GM11168 (cell line): ENCODE measurements around the gene FURIN.
"Not testable (repeated sequence)": the region's sequence is repeated elsewhere in the genome, so short reads cannot be mapped to it uniquely, and the experiment has no call there.

Experiments
- in situ Hi-C: fragments of 300-500 bp; cut with MboI; formaldehyde crosslinking; loops from one replicate; pipeline ENCODE4 v1.12.0; 2022; ENCODE audit warnings: low sequenced_read_pairs; ENCODE audit not compliant: unreplicated experiment

Gene FURIN

DNA sequence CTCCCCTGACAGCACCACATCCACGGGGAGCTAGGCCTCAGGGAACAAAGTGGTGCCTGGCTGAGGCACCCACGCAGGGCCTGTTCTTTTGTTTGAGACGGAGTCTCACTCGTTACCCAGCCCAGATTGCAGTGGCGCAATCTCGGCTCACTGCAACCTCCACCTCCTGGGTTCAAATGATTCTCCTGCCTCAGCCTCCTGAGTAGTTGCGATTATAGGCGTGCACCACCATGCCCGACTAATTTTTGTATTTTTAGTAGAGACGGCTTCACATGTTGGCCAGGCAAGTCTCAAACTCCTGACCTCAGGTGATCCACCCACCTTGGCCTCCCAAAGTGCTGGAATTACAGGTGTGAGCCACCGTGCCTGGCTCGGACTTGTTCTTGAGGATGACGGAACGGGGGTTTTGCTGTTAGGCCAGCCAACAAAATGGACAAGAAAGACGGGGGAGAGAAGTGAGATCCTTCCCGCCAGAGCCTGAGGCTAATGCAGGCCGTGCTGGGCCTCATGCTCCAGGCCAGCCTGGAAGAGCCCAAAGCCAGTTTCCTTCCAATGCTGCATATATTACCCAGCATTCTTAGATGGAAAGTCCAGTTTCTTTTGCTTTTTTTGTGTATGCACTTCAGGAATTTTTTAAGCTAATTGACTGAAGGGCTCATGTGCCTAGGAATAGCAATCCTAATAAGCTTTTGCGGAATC, 28.1 kb upstream of the FURIN start:
- in situ Hi-C loops: no loop called here

DNA sequence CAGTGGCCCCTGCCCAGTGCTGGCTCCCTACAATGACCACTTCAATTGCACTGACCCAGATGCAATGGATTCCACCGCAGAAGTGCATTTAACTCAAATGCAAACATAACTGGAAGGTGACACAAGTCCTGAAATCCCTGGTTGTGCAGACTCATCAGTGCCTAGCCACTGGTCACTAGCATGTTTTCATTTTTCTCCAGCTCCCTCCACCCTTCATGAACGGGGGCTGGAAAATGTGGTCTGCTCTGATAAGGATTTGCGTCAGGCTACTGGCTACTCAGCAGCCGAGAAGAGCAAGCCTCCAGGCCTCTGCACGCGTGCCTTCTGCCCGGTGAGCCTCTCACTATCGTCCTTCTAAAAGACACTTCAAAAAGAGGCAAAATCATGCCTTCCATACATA, 27.4 kb upstream of the FURIN start:
- in situ Hi-C loops: no loop called here

DNA sequence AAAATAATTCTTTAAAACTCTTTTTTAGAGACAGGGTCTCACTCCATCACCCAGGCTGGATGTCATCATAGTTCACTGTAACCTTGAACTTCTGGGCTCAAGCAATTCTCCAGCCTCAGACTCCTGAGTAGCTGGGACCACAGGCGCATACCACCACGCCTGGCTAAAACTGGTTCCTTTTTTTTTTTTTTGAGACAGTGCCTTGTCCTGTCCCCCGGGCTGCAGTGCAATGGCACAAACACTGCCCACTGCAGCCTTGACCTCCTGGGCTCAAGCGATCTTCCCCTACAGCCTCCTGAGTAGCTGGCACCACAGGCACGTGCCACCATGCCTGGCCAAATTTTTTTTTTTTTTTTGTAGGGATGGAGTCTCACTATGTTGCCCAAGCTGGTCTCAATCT, 23.7 kb upstream of the FURIN start:
- in situ Hi-C loops: no loop called here

DNA sequence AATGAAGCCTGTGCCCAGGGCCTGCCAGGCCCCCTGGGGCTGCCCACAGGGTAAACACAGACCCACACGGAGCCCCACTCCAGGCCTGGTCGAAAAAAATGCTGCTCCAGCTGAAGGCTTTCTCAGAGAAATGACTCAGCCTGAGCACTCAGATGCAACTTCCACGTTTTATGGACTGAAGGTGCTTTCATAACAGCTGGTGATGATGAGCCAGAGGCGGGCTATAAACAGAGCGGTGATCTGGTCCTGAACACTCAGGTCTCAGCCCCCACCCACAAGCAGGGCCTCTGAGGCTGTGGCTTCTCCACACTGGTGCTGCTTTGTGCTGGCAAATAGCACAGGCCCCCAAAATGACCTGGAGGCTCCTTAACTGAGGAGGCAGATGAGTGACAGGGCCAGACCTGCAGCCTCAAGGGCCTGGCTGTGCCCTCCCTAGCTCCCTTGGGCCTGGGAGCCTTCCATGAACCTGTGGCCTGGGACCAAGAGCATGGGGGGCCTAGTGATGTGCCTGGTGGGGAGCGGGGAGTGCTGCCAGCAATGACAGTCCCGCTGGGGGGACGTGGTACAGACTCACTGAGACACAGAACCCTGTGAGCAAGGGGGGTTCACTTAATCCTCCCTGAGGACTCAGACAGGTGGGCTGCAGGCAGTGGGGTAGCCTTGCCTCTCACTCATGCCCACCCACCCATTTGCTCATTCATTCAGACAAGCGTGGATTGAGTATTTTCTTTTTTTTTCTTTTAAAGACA, 23.0 kb upstream of the FURIN start:
- in situ Hi-C loops: no loop called here

DNA sequence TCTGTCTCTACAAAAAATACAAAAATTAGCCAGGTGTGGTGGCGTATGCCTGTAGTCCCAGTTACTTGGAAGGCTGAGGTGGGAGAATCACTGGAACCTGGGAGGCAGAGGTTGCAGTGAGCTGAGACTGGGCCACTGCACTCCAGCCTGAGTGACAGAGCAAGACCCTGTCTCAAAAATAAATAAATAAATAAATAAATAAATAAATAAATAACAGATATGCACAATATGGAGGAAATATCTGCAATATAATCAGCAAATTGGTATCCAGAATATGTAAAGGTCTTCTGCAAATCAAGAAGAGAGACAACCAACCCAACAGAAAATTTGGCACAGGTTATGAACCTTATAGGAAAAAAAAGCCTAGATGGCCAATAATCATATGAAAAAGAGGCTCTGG, 19.0 kb upstream of the FURIN start:
- in situ Hi-C loops: not testable (repeated sequence)

DNA sequence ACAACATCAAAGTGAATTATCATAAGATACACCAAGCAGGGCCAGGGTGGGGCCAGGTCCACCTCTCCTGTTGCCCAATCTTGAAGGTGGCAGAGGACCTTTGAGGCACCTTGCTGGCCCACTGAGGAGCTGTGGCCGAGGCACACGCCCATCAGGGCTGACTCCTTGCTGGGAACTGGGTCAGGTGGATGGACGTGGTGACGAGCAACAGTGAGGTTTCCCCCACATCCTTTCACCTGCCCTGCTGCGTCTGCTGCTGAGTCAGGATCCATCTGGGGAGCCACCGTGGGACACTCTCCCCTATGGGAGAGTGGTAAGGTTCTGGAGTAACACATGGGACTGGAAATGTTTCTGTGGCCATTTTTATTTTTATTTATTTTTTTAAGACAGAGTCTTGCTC, 17.3 kb upstream of the FURIN start:
- in situ Hi-C loops: no loop called here

DNA sequence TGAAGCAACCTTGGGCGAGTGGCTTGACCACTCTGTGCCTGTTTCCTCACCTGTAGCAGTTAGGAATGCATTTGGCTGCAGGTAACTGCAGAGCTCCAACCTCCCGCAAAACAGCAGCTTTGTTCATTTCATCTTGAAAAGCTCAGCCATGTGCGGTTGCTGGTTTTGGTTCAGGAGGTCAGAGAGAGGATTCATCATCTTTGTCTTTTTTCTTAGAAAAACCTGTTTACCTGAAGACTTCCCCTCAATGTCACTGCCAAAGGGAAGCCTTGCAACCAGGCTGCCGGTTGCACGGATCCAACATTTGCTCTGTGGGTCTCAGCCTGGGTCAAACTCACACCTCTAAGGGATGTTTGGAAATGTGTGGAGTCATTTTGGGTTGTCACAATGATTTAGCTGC, 16.4 kb upstream of the FURIN start:
- in situ Hi-C loops: no loop called here

DNA sequence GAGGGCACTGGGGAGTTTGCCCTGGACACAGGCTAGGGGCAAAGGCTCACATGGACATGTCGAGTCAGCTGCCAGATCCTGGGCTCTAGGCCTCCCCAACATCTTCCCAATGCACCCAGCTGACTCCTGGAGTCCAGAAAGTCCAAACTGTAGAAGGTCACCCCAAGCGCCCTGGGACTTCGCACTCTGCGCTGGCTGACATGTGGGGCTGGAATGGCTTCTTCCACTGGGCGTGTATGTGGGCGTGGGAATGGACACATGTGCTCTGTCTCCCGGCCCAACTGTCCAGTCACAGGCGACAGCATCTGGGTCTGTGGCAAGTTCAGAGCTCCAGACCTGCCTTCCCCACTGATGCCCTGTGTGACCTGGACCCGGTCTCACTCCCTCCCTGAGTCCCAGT, 13.2 kb upstream of the FURIN start:
- in situ Hi-C loops: no loop called here

DNA sequence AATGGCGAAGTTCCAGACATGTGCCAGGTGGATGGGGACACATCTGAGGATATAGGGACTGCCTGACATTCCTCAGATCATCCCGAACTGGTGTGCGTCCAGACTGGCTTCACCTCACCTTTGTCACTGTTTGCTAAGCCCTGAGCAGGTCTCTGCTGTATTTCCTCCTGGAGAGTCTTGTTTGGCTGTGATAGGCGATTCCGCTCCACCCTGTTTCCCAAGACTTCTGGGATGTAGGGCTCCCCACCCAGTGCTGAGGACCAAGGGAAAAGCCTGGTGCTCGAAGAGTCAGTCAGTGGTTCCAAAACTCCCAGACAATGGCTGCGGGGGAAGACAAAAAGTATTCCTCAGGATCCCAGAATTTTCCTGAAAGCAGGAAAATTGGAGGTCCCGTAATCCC, 11.1 kb upstream of the FURIN start:
- in situ Hi-C loops: no loop called here

DNA sequence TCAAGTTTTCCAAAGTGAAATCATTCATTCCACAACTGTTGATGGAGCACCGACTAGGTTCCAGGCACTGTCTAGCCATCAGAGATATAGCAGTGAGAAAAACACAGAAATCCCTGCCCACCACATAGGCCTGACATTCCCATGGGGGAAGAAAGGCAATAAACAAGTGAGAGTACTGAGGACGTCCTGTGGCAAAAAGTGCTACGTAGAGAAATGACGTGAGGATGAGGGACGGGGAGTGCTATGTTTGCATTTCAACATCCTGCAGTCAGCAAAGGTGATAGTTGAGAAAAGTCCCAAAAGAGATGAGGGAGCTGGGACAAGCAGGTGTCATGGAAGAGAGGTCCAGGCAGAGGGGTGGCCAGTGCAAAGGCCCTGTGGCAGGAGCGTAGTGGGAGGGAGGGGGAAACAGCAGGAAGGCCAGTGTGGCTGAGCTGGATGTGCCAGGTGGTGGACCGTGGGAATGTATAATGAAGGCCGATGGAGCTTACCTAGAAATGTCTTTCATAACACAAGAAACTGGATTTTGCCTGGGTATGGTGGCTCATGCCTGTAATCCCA, 10.4 kb upstream of the FURIN start:
- in situ Hi-C loops: no loop called here

DNA sequence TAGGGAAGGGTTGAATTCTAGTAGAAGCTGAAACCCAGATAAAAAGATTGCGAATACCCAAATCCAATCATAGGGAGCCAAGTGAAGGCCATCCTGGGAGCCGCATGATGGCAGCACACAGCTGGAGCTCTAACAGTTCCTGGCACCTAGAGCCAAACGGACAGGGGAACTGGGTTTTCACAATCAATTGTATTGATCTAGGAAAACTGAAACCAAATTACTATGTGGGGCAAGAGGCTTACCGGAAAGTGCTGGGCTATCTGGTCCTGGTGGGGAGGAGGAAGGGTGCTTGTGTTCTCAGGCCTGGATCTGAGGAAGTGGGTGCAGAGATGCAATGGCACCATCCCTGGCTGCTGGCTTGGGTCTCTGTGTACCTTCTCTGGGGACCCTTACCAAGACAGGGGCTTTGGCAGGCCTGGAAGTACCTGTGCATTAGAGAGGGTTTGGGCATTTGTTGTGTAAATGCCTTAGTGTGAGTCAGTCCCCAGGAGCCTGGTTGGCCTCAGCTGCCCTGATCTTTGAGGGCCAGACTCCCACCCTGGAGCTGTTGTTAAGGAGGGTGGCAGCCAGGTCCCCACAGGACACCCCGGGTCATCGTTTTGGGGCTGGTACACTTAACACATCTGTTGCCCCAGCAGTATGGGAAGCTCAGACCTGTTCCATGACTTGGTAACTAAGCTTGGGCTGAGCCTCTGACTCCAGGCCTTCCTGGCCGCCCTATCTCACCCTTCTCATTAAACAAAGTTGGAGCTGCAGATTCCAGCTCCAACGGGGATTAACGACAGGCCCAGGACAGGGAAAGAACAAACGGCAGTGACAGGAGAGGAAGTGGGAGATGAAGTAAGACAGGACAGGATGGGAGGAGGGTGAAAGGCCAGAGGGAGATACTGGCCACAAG, 8.9 kb upstream of the FURIN start:
- in situ Hi-C loops: no loop called here

DNA sequence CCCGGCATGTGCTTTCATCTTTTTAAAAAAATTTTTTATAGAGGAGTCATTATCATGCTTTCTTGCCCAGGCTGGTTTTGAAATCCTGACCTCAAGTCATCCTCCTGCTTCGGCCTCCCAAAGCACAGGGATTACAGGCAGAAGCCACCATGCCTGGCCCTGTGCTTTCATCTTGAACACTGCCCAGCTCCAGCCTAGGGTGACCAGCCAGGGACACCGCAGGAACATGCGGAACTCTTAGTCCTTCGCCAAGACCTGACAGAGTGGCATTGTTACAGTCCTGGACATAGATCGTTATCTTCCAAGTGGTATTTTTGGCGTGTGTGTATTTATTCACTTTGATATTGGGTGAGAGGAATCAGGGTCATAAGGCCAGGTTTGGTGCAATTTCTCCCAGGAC, 7.9 kb upstream of the FURIN start:
- in situ Hi-C loops: no loop called here

DNA sequence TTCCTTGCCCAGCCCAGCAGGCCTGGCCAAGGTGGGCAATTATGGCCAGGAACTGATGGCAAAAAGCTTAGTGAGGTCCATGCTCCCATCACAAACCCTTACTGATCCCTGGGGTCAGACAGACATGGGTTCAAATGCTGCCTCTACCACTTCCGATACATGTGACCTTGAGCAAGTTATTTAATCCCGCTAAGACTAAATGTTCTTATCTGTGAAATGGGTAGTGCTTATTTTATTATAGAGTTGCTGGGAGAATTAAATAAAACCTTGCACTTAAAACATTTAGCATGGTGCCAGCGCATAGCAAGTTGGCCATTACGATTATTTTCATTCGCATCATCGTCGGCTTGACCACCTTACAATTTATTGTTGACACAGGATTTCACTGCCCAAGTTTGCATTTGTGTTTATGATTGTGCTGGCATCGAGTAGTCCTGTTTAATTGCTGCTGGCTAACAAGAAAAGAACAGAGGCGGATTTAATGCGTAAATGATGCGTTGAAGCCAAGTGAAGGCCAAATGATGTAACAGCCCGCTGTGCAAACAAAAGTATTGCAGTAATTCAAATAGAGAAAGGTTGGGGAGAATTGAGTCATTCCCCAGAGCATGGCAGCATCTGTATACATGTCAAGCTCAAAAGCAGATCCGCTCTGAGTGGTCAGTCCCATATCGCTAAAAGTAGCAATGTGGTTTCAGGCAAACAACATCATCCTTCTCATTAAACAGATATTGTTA, 7.3 kb upstream of the FURIN start:
- in situ Hi-C loops: no loop called here

DNA sequence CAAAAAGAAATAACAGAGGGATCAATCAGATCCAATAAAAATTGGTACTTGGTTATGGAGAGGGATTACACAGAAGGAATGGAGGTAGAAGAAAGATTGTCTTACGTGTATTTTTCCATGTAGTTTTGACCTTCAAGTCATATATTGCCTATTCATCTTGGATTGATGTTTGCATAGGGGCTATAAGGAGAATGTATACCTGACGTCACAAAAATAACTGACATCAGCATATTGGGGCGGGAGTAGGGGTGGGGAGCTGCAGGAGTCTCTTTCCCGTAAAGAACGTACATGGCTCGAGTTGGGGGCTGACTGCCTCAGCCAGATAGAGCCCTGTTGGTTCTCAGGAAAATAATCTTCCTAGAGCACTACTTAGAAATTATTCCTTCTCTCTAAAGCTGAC, 5.9 kb upstream of the FURIN start:
- in situ Hi-C loops: no loop called here

DNA sequence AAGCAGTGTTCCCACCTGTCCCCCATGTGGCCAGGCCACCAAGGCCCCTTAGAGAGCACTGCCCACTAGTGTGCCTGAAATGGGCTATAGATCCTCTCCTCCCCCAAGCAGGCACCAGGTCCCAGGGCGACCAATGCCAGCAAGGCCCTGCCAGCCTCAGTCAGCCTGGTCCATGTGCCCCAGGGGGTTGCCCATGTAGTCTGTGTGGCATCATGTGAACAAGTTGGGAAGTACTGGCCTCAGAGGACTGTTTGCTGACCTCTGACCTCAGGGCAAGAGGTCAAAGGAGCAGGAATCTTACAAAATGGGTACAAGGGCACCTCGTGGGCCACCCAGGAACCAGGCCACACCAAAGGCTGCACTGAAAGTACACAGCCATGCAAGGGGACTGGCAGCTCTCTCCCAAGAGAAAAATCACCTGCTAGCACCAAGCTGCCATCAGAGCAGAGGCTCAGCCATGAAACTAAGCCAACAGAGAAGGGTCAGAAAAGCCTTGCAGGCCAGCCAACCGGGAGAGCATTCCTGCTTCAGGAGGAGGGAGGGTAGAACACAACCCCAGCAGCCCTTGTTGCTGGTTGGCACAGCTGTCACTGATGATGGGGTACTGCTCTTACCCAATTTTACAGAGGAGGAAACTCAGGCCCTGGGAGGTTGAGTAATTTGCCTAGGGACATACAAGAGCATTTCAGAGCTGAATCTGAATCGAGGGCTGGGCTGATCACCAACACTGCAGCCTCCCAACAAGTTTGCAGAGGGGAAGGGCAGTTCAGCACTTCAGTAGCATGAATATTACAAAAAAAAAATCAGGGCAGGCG, 5.2 kb upstream of the FURIN start:
- in situ Hi-C loops: no loop called here

DNA sequence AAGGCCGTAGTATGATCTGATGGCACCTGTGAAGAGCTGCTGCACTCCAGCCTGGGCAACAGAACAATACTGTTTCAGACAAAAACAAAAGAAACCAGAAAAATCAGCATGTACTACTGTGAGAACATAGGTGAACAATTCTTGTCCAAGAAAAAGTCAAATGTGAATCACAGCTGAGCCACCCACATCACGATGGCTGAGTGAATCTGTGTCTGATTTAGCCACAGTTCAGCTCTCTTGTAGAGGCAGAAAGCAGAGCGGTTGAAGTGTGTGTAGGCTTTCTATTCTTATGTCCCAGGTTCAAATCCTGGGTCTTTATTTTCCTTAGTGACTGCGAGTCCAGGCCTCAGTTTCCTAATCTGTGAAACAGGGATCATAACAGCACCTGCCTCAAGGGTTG, 4.4 kb upstream of the FURIN start:
- in situ Hi-C loops: no loop called here

DNA sequence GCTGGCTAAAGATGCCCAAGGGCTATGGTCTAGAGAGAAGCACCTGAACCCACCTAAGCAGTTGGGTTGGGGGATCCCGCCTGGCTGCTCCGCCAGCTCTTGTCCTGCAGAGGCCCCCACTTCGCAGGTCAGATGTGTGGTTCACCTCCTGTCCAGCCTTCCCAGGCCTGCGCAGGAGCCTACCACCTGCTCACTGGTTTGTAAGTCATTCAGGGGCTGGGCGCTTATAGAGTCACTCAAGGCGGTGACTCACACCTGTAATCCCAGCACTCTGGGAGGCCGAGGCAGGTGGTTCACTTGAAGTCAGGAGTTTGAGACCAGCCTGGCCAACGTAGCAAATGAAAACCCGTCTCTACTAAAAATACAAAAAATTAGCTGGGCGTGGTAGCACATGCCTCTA, 3.9 kb upstream of the FURIN start:
- in situ Hi-C loops: no loop called here

DNA sequence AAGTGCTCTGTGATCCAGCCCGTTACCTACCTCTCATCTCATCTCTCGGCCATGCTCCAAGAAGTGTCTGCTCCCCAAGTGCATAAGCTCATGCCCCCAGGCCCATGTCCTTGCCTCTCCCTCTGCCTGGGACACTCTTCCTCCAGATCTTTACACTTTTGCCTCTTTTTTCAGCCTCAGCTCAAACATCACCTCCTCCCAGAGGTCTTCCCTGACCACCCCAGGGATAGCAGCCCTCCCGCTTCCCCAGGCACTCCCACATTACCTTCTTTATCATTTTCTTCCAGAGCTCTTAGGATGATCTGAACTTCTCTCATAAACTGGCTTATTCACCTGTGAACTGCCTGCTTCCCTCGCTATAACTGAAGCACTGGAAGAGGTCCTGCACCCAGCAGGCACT, 2.7 kb upstream of the FURIN start:
- in situ Hi-C loops: no loop called here

DNA sequence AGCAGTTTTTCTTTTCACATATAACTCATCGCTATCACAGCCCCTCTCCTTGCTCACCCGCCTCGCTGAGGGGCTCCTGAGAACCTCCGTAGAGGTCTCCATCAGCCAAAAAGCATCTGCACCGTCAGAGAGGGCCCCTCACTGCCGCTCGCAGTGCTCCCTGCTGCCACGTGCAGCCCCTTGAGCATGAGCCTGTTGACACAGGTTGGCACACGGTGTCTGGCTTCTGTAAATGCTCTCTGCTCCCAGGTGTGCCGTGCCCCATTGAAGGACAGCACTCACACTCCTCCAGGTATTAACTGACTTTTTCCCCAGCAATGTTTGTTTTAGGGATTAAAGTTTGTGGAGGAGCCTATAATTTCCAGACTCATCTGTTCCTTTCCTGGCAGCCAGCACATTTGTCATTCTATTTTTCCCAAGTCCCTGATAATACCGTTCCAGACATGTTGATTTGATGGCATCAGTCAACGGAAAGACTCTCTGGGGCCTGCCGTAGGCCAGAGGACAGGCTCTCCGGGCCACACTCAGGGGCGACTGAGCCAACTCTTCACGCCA, 2.1 kb upstream of the FURIN start:
- in situ Hi-C loops: no loop called here
